ENCODE data around the gene PDXK.

DNA sequence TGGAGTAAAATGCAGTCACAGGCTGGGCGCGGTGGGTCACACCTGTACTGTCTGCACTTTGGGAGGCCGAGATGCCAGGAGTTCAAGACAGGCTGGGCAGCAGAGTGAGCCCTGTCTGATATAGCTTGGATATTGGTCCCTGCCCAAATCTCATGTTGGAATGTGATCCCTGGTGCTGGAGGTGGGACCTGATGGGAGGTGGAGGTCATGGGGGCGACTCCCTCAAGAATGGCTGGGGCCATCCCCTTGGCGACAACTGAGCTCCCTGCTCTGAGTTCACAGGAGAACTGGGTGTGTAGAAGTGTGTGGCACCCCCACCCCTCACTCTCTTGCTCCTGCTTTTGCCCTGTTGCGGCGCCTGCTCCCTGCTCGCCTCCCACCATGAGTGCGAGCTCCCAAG is 11.5 kb upstream of the PDXK start:
- no peak for TF ChIP-seq EZH2 (IDR thresholded peaks at IDR 0.05; ENCODE audit: low read depth, low read length, severe bottlenecking)
- TF ChIP-seq POLR2AphosphoS5 (IDR thresholded peaks at IDR 0.05; ENCODE audit: low read depth, low read length) = no peak
- no peak for TF ChIP-seq GABPA (IDR thresholded peaks at IDR 0.05; ENCODE audit: borderline replicate concordance, insufficient read depth, low read length)

All from H1 (cell line).